ENCODE data around the gene LCE2D.
"Not testable (repeated sequence)": the region's sequence is repeated elsewhere in the genome, so short reads cannot be mapped to it uniquely, and the experiment has no call there.

Gene LCE2D, protein sequence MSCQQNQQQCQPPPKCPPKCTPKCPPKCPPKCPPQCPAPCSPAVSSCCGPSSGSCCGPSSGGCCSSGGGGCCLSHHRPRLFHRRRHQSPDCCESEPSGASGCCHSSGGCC

GRCh38 chr1:152663098-152663497 lies at the start of gene LCE2D:
TSS of gene LCE2D (plus strand) at chr1:152663380. CDS start at chr1:152664106, 726 bp downstream.
- DNase-seq (ENCODE audit: low read depth), result no peak

GRCh38 chr1:152613511-152613910 lies 49.7 kb upstream of the LCE2D start, which contains the start of gene LCE3B:
TSS of gene LCE3B (plus strand) at chr1:152613811. CDS start at chr1:152613811, 0 bp downstream.
- DNase-seq (ENCODE audit: low read depth), result no peak

- no peak for DNase-seq (ENCODE audit: low read depth)
Measured at GRCh38 chr1:152621993-152622392, 41.2 kb upstream of the LCE2D start.

GRCh38 chr1:152622803-152623202 lies 40.4 kb upstream of the LCE2D start, which contains the start of gene LCE3A:
TSS of gene LCE3A (minus strand) at chr1:152623103. CDS start at chr1:152623103, 0 bp downstream.
- no peak for DNase-seq (ENCODE audit: low read depth)

- no peak for DNase-seq (ENCODE audit: low read depth)
Measured at GRCh38 chr1:152623203-152623844, 39.9 kb upstream of the LCE2D start.

DNA sequence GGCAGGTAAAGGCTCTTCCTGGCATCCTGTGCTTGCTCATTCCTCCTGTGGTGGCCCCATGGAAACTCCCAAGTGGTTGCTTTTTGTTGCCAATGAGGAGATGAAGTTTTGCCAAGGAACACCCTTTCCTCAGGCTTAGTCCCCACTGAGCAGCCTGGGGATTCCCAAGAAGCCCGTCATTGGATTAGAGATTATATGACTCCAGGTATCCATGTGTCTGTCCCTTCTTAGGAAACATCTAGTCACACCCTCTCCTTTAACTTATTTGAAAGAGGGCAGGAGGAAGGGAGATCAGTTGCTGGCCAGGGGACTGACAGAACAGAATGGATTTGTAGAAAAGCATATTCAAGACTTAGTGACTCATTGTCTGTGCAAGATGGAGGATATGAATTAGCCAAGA lies 36.4 kb upstream of the LCE2D start:
- no peak for DNase-seq (ENCODE audit: low read depth)

DNA sequence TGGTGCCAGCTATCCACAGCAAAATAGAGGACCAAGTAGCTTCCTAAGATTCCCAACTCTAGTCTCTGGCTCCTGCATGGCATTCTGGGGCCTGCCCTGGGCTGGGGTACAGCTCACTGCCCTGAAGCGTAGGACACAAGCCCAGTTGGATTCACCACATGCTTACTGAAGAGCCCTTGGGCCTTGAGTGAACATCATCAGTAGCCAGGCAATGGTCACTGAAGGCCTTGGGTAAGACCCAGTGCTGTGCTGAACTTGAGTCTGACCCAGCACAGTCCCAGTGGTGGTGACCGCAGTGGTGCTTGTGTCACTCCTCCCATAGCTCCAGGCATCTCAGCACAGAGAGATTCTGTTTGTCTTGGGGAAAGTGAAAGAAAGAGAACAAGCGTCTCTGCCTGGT lies 32.6 kb upstream of the LCE2D start:
- no peak for DNase-seq (ENCODE audit: low read depth)

DNA sequence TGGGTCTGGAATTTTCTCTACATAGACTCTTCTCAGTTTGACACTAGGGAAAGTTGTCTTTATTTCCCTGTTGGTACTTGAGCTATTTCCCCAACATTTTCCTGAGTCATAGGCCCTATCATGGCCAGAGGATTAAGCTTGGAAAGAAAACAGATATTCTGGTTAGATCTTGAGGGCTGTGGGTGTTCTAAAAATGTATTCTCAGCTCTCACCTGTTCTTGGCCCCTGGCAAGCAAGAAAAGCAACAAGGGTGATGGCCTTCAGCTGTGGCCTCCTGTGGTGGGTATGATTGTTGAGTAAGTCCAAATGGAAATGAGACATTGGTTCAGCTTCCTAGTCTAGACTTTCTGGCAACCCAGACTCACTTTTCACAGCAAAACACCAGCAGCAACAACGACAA lies 22.8 kb upstream of the LCE2D start:
- no peak for DNase-seq (ENCODE audit: low read depth)

- no peak for DNase-seq (ENCODE audit: low read depth)
Measured at GRCh38 chr1:152643945-152644344, 19.2 kb upstream of the LCE2D start.

DNA sequence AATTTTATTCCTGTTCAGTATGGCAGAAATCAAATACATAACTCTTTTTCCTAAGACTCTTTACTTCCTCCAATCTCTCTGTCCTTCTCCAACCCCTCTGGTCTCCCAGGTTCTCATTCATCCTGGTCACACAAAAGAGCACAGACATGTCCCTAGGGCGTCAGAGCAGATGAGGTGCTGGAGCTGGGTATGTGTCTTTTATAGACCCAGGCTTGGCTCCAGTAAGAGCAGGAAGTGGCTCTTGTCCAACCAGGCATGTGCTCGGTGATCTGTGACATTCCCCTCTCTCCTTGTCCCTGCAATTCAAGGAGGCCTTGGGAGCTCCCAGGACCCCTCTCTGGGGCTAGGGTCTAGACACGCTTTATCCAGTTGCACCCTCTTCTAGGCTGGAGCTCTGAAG lies 18.0 kb upstream of the LCE2D start:
- no peak for DNase-seq (ENCODE audit: low read depth)

DNA sequence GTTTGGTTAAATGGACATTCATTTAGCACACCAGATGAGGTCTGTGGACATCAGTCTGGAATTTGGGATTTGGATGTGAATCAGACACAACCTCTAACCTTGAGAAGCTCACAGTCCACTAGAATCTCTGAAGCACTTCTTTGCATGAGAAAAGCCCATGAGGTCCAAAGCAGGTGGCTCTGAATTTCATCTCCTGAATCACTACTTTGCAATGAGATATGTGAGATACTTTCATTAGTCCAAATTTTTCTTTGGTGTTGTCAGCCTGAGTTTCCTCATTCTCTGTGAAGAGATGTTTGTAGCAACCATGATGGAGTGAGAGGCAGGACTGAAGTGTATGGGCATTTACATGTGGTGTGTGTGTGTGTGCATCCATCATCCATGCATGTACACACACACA lies 16.5 kb upstream of the LCE2D start:
- no peak for DNase-seq (ENCODE audit: low read depth)

DNA sequence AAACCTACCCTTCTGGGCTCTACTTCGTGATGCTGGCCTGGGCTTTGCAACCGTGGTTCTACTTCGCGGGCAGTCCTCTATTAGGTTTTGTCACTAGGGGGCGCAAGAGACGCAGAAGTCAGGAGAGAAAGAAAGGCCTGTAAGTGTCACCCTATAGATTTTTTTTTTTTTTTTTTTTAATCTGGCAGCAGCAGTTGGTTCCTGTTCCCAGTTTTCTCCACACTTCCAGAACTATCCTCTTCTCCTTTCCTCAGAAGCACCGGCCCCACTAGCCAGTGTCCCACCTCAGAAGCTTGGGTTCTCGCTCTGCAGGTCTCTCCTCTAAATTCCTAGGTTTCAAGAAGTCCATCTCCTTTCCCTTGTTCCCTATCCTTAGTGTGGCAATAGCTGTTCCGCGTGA lies 9.1 kb upstream of the LCE2D start:
- no peak for DNase-seq (ENCODE audit: low read depth)

DNA sequence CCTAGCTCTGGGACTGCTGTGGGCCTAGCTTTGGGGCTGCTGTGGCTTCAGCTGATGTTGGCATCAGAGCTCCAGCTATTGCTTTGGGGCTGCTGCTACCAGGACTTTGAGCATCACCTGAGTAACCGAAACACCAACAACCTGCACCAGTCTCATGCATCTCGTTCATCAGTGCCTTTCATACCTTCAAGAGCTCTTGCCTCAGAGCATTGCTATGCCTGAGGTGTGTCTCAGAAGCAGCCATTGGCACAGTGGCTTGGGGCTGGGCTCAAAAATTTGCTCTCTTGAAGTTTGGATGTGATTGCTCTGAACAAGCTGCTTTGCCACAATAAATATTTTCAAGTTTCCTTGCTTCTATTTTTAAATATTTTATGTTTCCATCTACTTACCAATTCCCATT lies 6.7 kb upstream of the LCE2D start:
- no peak for DNase-seq (ENCODE audit: low read depth)

DNA sequence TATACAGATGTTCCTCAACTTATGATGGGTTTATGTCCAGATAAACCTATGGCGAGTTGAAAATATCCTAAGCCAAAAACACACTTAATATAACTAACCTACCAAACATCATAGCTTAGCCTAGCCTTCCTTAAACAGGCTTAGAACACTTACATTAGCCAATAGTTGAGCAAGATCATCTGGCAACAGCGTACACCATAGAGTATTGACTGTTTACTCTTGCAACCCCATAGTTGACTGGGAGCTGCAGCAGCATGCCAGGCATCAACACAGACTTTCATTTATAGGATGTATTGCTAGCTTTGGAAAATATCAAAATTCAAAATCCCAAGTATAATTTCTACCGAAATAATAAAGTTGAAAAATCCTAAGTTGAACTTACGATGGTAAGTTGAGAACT lies 5.5 kb upstream of the LCE2D start:
- DNase-seq (ENCODE audit: low read depth), result no peak

DNA sequence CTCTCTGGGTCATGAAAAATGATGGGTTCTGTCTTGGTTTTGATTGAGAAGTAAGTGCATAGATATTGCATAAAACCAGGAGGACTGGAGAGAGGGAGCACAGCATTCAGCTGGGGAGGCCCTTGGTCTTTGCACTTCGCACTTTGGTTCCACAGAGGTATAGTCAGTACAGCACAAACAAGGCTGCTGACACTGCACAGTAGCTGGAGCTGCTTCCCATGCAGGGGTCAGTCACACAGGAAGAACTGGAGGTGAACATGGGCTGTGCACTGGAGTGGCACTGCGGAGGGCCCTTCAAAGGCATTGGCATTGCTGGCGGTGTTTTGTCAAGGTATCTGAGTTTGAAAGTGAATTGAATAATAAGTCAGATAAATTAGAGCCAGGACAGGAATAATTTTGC lies 4.5 kb upstream of the LCE2D start:
- DNase-seq (ENCODE audit: low read depth), result no peak

DNA sequence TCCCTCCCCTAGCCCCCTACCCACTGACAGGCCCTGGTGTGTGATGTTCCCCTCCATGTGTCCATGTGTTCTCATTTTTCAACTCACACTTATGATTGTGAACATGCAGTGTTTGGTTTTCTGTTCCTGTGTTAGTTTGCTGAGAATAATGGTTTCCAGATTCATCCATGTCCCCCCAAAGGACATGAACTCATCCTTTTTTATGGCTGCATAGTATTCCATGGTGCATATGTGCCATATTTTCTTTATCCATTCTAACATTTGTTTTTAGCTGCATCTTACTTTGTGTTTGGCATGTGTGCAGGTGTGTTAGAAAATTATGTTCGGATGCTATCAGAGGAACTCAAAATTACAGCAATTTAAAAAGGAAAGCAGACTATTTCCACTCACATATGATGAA lies 3.0 kb downstream of the LCE2D start:
- not testable (repeated sequence) for DNase-seq (ENCODE audit: low read depth)

- no peak for DNase-seq (ENCODE audit: low read depth)
Measured at GRCh38 chr1:152667648-152668047, 4.5 kb downstream of the LCE2D start.

GRCh38 chr1:152673016-152673415 lies 9.8 kb downstream of the LCE2D start:
- no peak for DNase-seq (ENCODE audit: low read depth)

- DNase-seq (ENCODE audit: low read depth), result not testable (repeated sequence)
Measured at GRCh38 chr1:152674983-152675382, 11.8 kb downstream of the LCE2D start, which contains the start of gene LCE2C. TSS of gene LCE2C (plus strand) at chr1:152675279. CDS start at chr1:152676016, 737 bp downstream.

GRCh38 chr1:152679459-152679858 lies 16.3 kb downstream of the LCE2D start:
- DNase-seq (ENCODE audit: low read depth), result no peak

GRCh38 chr1:152681616-152682015 lies 18.4 kb downstream of the LCE2D start:
- DNase-seq (ENCODE audit: low read depth), result no peak

- no peak for DNase-seq (ENCODE audit: low read depth)
Measured at GRCh38 chr1:152683846-152684245, 20.7 kb downstream of the LCE2D start.

GRCh38 chr1:152685823-152686222 lies 22.6 kb downstream of the LCE2D start, which contains the start of gene LCE2B:
TSS of gene LCE2B (plus strand) at chr1:152686123. CDS start at chr1:152686844, 721 bp downstream.
- not testable (repeated sequence) for DNase-seq (ENCODE audit: low read depth)

Data from activated gamma-delta T cell treated with anti-CD3 and anti-CD28 coated beads, Interleukin-2, amount 50 U/mL, for 16 hours (primary cell).